Activated CD8-positive, alpha-beta memory T cell treated with anti-CD3 and anti-CD28 coated beads for 48 hours (primary cell): ENCODE results near the gene HCN4.
"Not testable (repeated sequence)": the region's sequence is repeated elsewhere in the genome, so short reads cannot be mapped to it uniquely, and the experiment has no call there.

ENCODE experiments used
- DNase-seq, 3 experiments: peaks; one replicate each; pipeline ENCODE4 v3.0.0-alpha.2; 2020; ENCODE audit warnings: low read depth in 2 of 3, low spot score in 2 of 3

HCN4 gene

DNA sequence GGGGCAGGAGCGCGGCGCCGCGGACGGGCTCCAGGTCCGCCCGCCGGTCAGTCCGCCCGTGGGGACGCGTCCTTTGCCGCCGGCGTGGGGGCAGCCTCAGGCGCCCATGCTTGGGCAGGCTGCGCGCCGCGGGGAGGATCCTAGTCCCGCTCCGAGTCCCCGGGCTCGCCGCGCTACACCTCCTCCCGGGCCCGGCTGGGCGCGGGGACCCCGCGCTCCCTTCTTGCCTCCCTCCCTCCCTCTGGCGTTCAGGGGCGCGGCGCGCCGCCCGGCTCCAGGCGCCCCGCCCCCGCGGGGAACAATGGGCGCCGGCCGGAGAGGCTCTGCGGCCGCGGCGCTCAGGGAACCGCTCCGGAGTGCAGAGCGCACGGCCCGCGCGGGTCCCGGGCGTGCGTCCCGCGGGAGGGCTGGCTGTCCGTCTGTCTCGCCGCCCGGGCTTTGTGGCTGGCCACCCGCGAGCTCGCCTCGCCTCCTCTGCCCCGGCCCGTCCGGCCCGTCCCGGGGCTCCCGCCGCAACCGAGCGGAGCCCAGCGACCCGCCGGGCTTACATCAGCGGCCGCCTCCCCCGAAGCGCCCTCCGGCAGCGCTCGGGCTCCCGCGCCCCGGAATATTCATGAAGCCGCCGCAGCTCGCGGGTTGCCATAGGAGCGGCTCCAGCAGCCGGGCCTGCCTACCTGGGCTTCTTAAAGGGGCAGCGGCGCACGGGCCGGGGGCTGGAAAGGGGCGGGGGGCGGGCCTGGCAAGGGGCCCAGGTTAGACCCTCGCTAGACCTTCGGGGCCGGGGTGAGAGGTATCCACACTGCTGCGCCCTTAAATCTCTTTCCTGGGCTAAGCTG, at the start of gene HCN4:
HCN4 (minus strand) TSS at position 658 of the 836 bp plus-strand sequence. CDS start 688 bp downstream, outside the sequence.
- DNase-seq: no peak

- no peak for DNase-seq
These were observed 46.1 kb upstream of the HCN4 start for GRCh38 chr15:73414876-73415275.

- DNase-seq: no peak
These were observed 34.4 kb upstream of the HCN4 start for GRCh38 chr15:73403171-73403570.

GRCh38 chr15:73400222-73400621, 31.5 kb upstream of the HCN4 start:
- DNase-seq: not testable (repeated sequence)

- DNase-seq: no peak
These were observed 30.1 kb upstream of the HCN4 start for GRCh38 chr15:73398861-73399260.

DNA sequence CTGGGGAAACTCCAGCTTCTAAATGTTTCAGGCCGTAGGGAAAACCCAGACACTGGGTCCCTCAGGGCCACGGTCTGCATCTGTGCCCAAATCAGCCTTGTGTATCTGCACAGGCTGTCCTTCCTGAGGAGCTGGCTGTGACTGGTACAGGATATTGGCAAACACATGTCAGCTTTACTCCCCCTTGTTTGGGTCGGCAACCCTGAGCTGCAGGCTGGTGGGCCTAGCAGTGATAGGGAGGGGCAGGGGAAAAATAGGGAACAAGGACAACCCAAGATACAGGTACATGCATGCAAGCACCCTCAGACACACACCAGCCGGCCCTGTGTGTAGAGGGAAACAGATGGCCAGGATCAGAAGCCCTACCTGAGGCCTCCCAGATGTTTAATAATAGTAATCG, 28.7 kb upstream of the HCN4 start:
- DNase-seq: no peak

- no peak for DNase-seq
These were observed 26.9 kb upstream of the HCN4 start for GRCh38 chr15:73395671-73396070.

GRCh38 chr15:73394782-73395181, 26.0 kb upstream of the HCN4 start:
- DNase-seq: no peak

DNA sequence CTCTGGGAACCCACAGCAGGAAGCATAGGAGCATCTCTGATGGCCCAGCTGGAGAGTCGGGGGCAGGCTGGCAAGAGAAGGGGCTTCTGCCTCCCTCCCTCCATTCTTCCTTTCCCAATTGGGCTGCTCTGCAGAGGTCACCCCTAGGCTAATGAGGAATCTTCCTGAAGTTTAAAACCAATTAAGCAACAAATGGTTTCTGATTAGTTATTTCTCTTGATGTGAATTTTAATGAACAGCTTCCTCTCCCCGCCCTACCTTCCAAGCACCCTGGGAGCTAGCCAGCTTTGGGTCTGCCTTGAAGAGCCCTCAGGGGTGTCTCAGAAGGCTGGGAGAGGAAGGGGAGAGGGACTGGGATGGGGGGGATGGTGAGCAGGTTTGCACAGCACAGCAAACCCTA, 24.6 kb upstream of the HCN4 start:
- no peak for DNase-seq

- DNase-seq: no peak
These were observed 23.3 kb upstream of the HCN4 start for GRCh38 chr15:73392025-73392424.

- no peak for DNase-seq
These were observed 22.5 kb upstream of the HCN4 start for GRCh38 chr15:73391128-73391872.

DNA sequence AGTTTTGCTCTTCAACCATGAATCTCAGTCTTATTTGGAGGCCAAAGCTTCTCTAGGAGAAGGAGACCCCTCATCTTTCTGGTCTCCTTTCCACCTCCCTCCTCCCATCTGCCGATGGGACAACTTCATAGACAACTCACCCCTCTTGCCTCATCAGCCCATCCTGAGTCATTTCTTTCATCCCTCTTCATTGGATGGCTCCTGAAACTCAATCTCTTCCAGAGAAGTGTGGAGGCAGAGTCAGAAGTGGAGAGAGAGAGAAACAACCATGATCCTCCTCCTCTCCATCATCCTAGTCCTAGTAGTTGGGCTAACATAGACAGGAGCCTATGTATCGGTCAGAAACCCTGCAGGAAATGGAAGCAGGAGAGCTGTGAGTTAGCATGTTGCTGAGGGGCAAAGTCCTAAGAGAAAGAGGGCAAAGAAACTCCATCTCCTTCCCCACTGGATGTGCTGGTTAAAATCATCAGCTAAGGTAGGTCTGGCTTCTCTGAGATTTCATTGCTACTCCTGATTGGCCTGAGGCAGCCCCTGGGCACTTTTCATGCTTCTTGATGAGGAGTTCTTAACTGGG, 21.3 kb upstream of the HCN4 start:
- DNase-seq: no peak

GRCh38 chr15:73389539-73389938, 20.8 kb upstream of the HCN4 start:
- no peak for DNase-seq

- DNase-seq: no peak
These were observed 19.6 kb upstream of the HCN4 start for GRCh38 chr15:73388256-73388781.

DNA sequence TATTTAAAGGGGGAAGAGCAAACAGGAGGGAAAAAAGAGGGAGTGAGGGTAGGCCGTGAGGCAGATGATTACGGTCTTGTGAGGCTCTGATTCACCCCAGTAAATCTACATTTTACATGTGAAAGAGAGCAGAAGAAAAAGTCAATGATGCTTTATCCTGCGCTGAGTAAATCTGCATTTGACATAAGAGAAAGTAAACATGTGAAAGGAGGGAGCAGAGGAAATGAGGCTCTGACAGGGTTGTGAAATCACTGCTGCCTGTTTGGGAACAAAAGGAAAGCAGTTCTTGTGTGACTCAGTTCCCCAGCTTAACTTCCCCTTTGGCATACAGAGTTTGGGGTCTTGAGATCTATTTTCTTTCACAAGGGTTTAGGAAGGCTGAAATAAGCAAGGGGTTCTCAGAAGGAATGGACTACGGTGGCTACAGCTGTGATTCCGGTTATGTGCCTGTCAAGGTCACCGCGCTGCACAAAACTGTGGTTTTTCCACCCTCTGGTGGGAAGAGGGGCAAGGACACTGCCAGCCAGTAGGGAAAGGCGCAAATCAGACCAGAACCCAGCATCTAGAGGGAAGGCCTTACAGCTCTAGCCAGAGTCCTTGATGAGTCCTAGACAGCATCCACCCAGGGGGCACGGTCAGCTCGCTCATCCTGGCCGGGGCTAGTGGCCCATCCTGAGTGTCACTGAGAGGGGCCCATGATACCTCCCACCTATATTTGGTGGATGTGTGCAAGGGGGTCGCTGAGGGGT, 18.9 kb upstream of the HCN4 start:
- no peak for DNase-seq

GRCh38 chr15:73386886-73387506, 18.2 kb upstream of the HCN4 start:
- no peak for DNase-seq

- DNase-seq: no peak
These were observed 17.5 kb upstream of the HCN4 start for GRCh38 chr15:73386238-73386637.

- no peak for DNase-seq
These were observed 16.4 kb upstream of the HCN4 start for GRCh38 chr15:73385205-73385604.

GRCh38 chr15:73383310-73384189, 14.8 kb upstream of the HCN4 start:
- no peak for DNase-seq

- no peak for DNase-seq
These were observed 13.4 kb upstream of the HCN4 start for GRCh38 chr15:73382115-73382514.
